Neural progenitor cell (in vitro differentiated cells): ENCODE measurements around the gene ADCYAP1. TPM values are rescaled to one million over a fixed set of nuclear protein-coding genes. Genes with fewer than 3 reads are reported as not detected.

Experiments
- DNase-seq: peaks from one replicate; pipeline ENCODE4 v3.0.0-alpha.2; 2016; ENCODE audit warnings: low spot score
- H2AFZ ChIP-seq: fragments of 200-600 bp; sonication (generic); replicated peaks from 2 replicates; pipeline ENCODE4 v1.6.1; 2016; ENCODE audit warnings: antibody characterized with exemption
- H3F3A ChIP-seq: fragments of 200-600 bp; sonication (generic); 2 replicates; pipeline ENCODE4 v1.6.1; 2016; ENCODE audit warnings: antibody characterized with exemption, low read depth
- H3K27ac ChIP-seq: fragments of 200-600 bp; sonication (generic); 2 replicates; pipeline ENCODE4 v1.5.1; 2016; ENCODE audit warnings: mild to moderate bottlenecking
- H3K27me3 ChIP-seq: fragments of 200-600 bp; sonication (generic); 2 replicates; pipeline ENCODE4 v1.6.1; 2016; ENCODE audit warnings: mild to moderate bottlenecking, moderate library complexity
- H3K36me3 ChIP-seq: fragments of 200-600 bp; sonication (generic); 2 replicates; pipeline ENCODE4 v1.5.1; 2016
- H3K4me1 ChIP-seq: fragments of 200-600 bp; sonication (generic); 2 replicates; pipeline ENCODE4 v1.6.1; 2016; ENCODE audit warnings: mixed run types
- H3K4me2 ChIP-seq: fragments of 200-600 bp; sonication (generic); 2 replicates; pipeline ENCODE4 v1.6.1; 2016
- H3K4me3 ChIP-seq: fragments of 200-600 bp; sonication (generic); 2 replicates; pipeline ENCODE4 v1.5.1; 2016
- H3K79me2 ChIP-seq: fragments of 200-600 bp; sonication (generic); 2 replicates; pipeline ENCODE4 v1.6.1; 2016; ENCODE audit warnings: low read depth
- H3K9ac ChIP-seq: fragments of 200-600 bp; sonication (generic); 2 replicates; pipeline ENCODE4 v1.6.1; 2016
- H3K9me3 ChIP-seq: fragments of 200-600 bp; sonication (generic); 2 replicates; pipeline ENCODE4 v1.5.1; 2016; ENCODE audit warnings: low read depth
- H4K20me1 ChIP-seq: fragments of 200-600 bp; sonication (generic); 2 replicates; pipeline ENCODE4 v1.6.1; 2016; ENCODE audit warnings: low read depth
- H3K27ac Mint-ChIP-seq: 3 replicates; pipeline ENCODE4 v1.8.0; 2021; ENCODE audit warnings: mixed read lengths
- H3K27me3 Mint-ChIP-seq: 2 replicates; pipeline ENCODE4 v1.8.0; 2022; ENCODE audit warnings: low read depth, mild to moderate bottlenecking, inconsistent platforms, moderate library complexity, mixed read lengths; ENCODE audit not compliant: insufficient read depth
- H3K36me3 Mint-ChIP-seq: 3 replicates; pipeline ENCODE4 v1.8.0; 2021; ENCODE audit warnings: mixed read lengths
- H3K4me1 Mint-ChIP-seq: 3 replicates; pipeline ENCODE4 v1.8.0; 2021; ENCODE audit warnings: mixed read lengths
- H3K4me3 Mint-ChIP-seq: 3 replicates; pipeline ENCODE4 v1.8.0; 2021; ENCODE audit warnings: mild to moderate bottlenecking, moderate library complexity, mixed read lengths
- H3K9me3 Mint-ChIP-seq: 3 replicates; pipeline ENCODE4 v1.8.0; 2020; ENCODE audit warnings: mixed read lengths
- EZH2 ChIP-seq: fragments of 200-600 bp; sonication (generic); IDR thresholded peaks from 2 replicates; pipeline ENCODE4 v1.6.1; 2017; ENCODE audit warnings: antibody characterized with exemption, mild to moderate bottlenecking, moderate library complexity
- EZH2phosphoT487 ChIP-seq: fragments of 200-600 bp; sonication (generic); IDR thresholded peaks from 2 replicates; pipeline ENCODE4 v1.6.1; 2017; ENCODE audit warnings: antibody characterized with exemption
- total RNA-seq: library from RNA; depleted of rRNA; stranded (reverse); fragments of >200 nt; gene quantifications from 2 replicates; pipeline ENCODE4 v1.2.3, GENCODE V29; 2015; ENCODE audit warnings: low replicate concordance
- TF ChIP-seq, protein P1 (sequence below): fragments of 200-600 bp; sonication (generic); IDR thresholded peaks from 2 replicates; pipeline ENCODE4 v1.5.1; 2017; ENCODE audit warnings: antibody characterized with exemption, mild to moderate bottlenecking

Gene ADCYAP1
- total RNA-seq, 1 donor from 2014 or later, result 0.04 TPM

DNA sequence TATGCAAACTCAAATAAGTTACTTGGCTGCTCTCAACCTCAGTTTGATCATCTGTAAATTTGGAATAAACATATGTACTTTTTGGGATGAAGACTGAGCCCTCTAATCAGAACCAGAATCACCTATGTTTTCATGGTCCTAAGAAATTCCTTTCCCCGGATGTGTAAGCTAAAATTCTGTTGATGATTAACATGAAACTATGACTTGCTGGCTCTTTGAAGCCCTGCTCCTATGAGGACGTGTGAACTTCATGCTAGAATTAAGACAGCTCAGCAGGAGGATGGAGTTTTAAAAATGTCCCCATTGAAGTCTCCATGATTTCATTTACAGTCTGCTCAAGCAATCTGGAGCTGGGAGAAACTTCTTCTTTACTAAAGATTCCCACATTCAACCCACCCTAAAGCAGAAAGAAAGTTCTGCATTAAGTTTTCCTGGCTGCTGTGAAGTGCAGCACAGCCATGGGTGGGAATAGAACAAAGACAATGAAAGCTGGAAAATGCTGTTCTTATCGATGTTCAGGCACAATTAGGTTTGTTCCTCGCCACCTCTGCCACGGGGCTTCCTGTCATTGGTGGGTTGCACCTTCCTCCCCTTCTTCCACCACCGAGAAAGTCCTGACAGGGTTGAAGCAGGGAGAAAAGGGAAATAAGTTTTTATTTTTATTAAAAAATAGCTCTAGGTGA, 50.9 kb downstream of the ADCYAP1 start:
- peak overlapping the region; percentile 63 for H2AFZ ChIP-seq
- no peak overlapping the region for H3K27ac Mint-ChIP-seq

DNA sequence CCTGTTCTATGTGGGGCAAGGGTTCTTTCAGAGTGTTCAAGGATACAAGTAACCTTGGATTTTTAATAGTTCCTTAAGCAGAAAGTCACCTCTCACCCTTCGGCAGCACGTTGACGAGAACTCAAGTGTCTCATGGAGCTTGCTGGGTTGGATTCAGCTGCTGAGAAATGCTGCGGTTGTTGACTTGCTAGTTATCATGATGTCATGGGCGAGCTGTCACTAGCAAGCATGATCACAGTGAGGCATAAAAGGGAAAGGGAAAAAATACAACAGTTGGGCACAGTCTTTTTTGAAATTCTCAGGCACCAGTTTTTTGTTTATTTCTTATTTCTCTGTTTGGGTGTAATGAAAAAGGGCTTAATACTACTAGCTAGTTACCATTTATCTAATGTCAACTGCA, 53.2 kb downstream of the ADCYAP1 start:
- no peaks in the 10 kb centered on the region for H3K36me3 Mint-ChIP-seq
- H3K27me3 Mint-ChIP-seq, result peaks cover 2% of the 10 kb centered on the region
- Histone ChIP-seq H3K9ac (no peak overlapping the region), H3K79me2 (no peaks in the 10 kb centered on the region), H3K36me3 (no peaks in the 10 kb centered on the region), H3K4me3 (no peak overlapping the region), H3K27ac (no peak overlapping the region), H2AFZ (no peak overlapping the region), H4K20me1 (no peaks in the 10 kb centered on the region), H3K4me2 (no peak overlapping the region), H3K4me1 (no peaks in the 10 kb centered on the region), H3F3A (no peaks in the 10 kb centered on the region), H3K9me3 (no peaks in the 10 kb centered on the region), H3K27me3 (no peaks in the 10 kb centered on the region)
- no peak for DNase-seq
- H3K4me1 Mint-ChIP-seq, result no peaks in the 10 kb centered on the region
- TF ChIP-seq, protein P1, sequence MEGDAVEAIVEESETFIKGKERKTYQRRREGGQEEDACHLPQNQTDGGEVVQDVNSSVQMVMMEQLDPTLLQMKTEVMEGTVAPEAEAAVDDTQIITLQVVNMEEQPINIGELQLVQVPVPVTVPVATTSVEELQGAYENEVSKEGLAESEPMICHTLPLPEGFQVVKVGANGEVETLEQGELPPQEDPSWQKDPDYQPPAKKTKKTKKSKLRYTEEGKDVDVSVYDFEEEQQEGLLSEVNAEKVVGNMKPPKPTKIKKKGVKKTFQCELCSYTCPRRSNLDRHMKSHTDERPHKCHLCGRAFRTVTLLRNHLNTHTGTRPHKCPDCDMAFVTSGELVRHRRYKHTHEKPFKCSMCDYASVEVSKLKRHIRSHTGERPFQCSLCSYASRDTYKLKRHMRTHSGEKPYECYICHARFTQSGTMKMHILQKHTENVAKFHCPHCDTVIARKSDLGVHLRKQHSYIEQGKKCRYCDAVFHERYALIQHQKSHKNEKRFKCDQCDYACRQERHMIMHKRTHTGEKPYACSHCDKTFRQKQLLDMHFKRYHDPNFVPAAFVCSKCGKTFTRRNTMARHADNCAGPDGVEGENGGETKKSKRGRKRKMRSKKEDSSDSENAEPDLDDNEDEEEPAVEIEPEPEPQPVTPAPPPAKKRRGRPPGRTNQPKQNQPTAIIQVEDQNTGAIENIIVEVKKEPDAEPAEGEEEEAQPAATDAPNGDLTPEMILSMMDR, result no peak
- TF ChIP-seq EZH2 (no peak), EZH2phosphoT487 (no peak)
- H3K9me3 Mint-ChIP-seq, result no peaks in the 10 kb centered on the region
- no peak overlapping the region for H3K27ac Mint-ChIP-seq
- H3K4me3 Mint-ChIP-seq, result no peak overlapping the region

More for the DNA sequence above, 50.9 kb downstream of the ADCYAP1 start:
- peaks cover 8% of the 10 kb centered on the region for H3K4me1 Mint-ChIP-seq
- H3K4me1 ChIP-seq, result no peaks in the 10 kb centered on the region
- H4K20me1 ChIP-seq, result no peaks in the 10 kb centered on the region
- H3K9me3 Mint-ChIP-seq, result no peaks in the 10 kb centered on the region
- no peaks in the 10 kb centered on the region for H3K9me3 ChIP-seq
- TF ChIP-seq EZH2 (no peak), EZH2phosphoT487 (no peak)
- TF ChIP-seq, protein P1, result no peak
- no peak overlapping the region for H3K4me3 ChIP-seq
- H3F3A ChIP-seq, result no peaks in the 10 kb centered on the region
- no peaks in the 10 kb centered on the region for H3K36me3 ChIP-seq
- H3K9ac ChIP-seq, result no peak overlapping the region
- H3K27me3 ChIP-seq, result no peaks in the 10 kb centered on the region
- H3K4me3 Mint-ChIP-seq, result no peak overlapping the region
- H3K79me2 ChIP-seq, result no peaks in the 10 kb centered on the region
- no peak overlapping the region for H3K27ac ChIP-seq
- no peaks in the 10 kb centered on the region for H3K36me3 Mint-ChIP-seq
- H3K27me3 Mint-ChIP-seq, result peaks cover 3% of the 10 kb centered on the region
- no peak overlapping the region for H3K4me2 ChIP-seq
- no peak for DNase-seq

DNA sequence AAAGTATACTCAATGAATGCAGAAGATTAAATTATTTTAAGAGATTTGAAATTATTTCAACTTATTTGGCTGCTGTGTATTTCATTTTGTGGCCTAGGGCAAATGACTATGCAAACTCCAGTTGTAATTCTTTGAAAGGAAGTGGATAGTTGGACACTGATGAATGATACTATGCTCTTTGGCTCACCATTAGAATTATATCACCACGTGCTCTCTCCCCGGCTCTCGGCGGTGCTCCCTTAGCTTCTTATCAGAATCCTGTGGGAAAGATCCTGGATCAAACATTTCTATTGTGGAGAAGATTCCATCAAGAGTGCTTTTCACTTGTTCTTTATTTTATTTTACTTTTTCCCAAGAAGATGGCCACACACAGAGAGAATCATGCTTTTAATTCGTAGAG, 55.2 kb downstream of the ADCYAP1 start:
- Mint-ChIP-seq H3K4me1 (no peaks in the 10 kb centered on the region), H3K36me3 (no peaks in the 10 kb centered on the region), H3K9me3 (no peaks in the 10 kb centered on the region), H3K4me3 (no peak overlapping the region), H3K27ac (no peak overlapping the region), H3K27me3 (peaks cover 4% of the 10 kb centered on the region)
- H3F3A ChIP-seq, result no peaks in the 10 kb centered on the region
- H3K27me3 ChIP-seq, result no peaks in the 10 kb centered on the region
- no peak overlapping the region for H3K4me3 ChIP-seq
- H3K36me3 ChIP-seq, result no peaks in the 10 kb centered on the region
- H3K27ac ChIP-seq, result no peak overlapping the region
- H3K9me3 ChIP-seq, result no peaks in the 10 kb centered on the region
- no peaks in the 10 kb centered on the region for H3K4me1 ChIP-seq
- no peak for DNase-seq
- no peak for TF ChIP-seq EZH2phosphoT487
- TF ChIP-seq, protein P1, result no peak
- no peak for TF ChIP-seq EZH2
- H3K79me2 ChIP-seq, result no peaks in the 10 kb centered on the region
- no peak overlapping the region for H3K4me2 ChIP-seq
- H3K9ac ChIP-seq, result no peak overlapping the region
- H2AFZ ChIP-seq, result no peak overlapping the region
- no peaks in the 10 kb centered on the region for H4K20me1 ChIP-seq

Other genes starting within 250 kb of the ADCYAP1 start
- 60.3 and 86.9 TPM in 2 replicates for gene TYMS, start 247.2 kb upstream of the ADCYAP1 start, total RNA-seq
- gene ENOSF1, start 192.2 kb upstream of the ADCYAP1 start, total RNA-seq, result 20.2 and 29.7 TPM in 2 replicates
- 190 and 209 TPM in 2 replicates for gene YES1, start 92.6 kb upstream of the ADCYAP1 start, total RNA-seq